IMR-90 (cell line): ENCODE data around the gene SOCS6. TPM values are rescaled to one million over a fixed set of nuclear protein-coding genes. Genes with fewer than 3 reads are reported as not detected.

Experiments
- ATAC-seq: fragments of 200-7000 bp; cut with Tn5 transposase; 2 replicates; pipeline ENCODE4 v1.9.1; 2020; ENCODE audit warnings: low read depth, mild to moderate bottlenecking, moderate library complexity
- BruUV-seq: library from RNA; stranded (reverse); fragments of 400-500 nt; replicated peaks from 2 replicates; lab custom pipeline; 2021; lab: Mats Ljungman, UMichigan
- CTCF ChIA-PET: fragments of 300-600 bp; formaldehyde crosslinking; extraction: SDS; loops from one replicate; lab custom pipeline; 2021; ENCODE audit warnings: antibody characterized with exemption; lab: Yijun Ruan, JAX
- POLR2A ChIA-PET: fragments of 300-600 bp; sonication (Branson Sonifier 250); formaldehyde crosslinking; loops from one replicate; lab custom pipeline; 2022; ENCODE audit warnings: antibody characterized with exemption; ENCODE audit not compliant: unreplicated experiment; lab: Charles Lee
- DNase-seq: peaks from one replicate; pipeline ENCODE4 v3.0.0; 2013
- H2AFZ ChIP-seq: replicated peaks from 2 replicates; pipeline ENCODE3; 2013; ENCODE audit warnings: low read length, mild to moderate bottlenecking; ENCODE audit not compliant: poor library complexity
- H2AK5ac ChIP-seq: 2 replicates; pipeline ENCODE4 v1.6.1; 2013; ENCODE audit warnings: low read depth, low read length, inconsistent platforms
- H2AK9ac ChIP-seq: replicated peaks from 2 replicates; pipeline ENCODE3; 2013; ENCODE audit warnings: mild to moderate bottlenecking, low read depth, low read length, moderate library complexity; ENCODE audit not compliant: poor library complexity
- H2BK120ac ChIP-seq: 2 replicates; pipeline ENCODE4 v1.6.1; 2013; ENCODE audit warnings: low read depth, low read length, inconsistent platforms
- H2BK15ac ChIP-seq: 3 replicates; pipeline ENCODE4 v1.6.1; 2013; ENCODE audit warnings: low read depth, low read length, inconsistent platforms
- H2BK20ac ChIP-seq: 2 replicates; pipeline ENCODE4 v1.6.1; 2013; ENCODE audit warnings: low read depth, mild to moderate bottlenecking, inconsistent platforms, low read length, moderate library complexity
- H2BK5ac ChIP-seq: 2 replicates; pipeline ENCODE4 v1.6.1; 2013; ENCODE audit warnings: mild to moderate bottlenecking, low read depth, low read length, inconsistent platforms; ENCODE audit not compliant: poor library complexity, severe bottlenecking
- H3K14ac ChIP-seq: replicated peaks from 2 replicates; pipeline ENCODE4 v1.6.1; 2013; ENCODE audit warnings: low read depth, low read length, inconsistent platforms
- H3K18ac ChIP-seq: 2 replicates; pipeline ENCODE4 v1.6.1; 2013; ENCODE audit warnings: low read depth, low read length, control low read depth
- H3K23ac ChIP-seq: 2 replicates; pipeline ENCODE4 v1.6.1; 2013; ENCODE audit warnings: low read depth, low read length, inconsistent platforms
- H3K27ac ChIP-seq: 2 replicates; pipeline ENCODE4 v1.5.1; 2013; ENCODE audit warnings: mild to moderate bottlenecking, control low read depth, low read length; ENCODE audit not compliant: insufficient read depth
- H3K27me3 ChIP-seq: 2 replicates; pipeline ENCODE4 v1.6.1; 2013; ENCODE audit warnings: low read length; ENCODE audit not compliant: control insufficient read depth, insufficient read depth
- H3K36me3 ChIP-seq: 2 replicates; pipeline ENCODE4 v1.6.1; 2013; ENCODE audit warnings: low read length, mixed read lengths; ENCODE audit not compliant: control insufficient read depth, insufficient read depth
- H3K4ac ChIP-seq: 2 replicates; pipeline ENCODE4 v1.6.1; 2013; ENCODE audit warnings: low read depth, low read length, inconsistent platforms
- H3K4me1 ChIP-seq: 2 replicates; pipeline ENCODE4 v1.6.1; 2013; ENCODE audit warnings: low read length, mixed read lengths; ENCODE audit not compliant: control insufficient read depth, insufficient read depth
- H3K4me2 ChIP-seq: 2 replicates; pipeline ENCODE4 v1.6.1; 2013; ENCODE audit warnings: low read depth, mild to moderate bottlenecking, control low read depth, low read length, moderate library complexity
- H3K4me3 ChIP-seq: 2 replicates; pipeline ENCODE4 v1.5.1; 2013; ENCODE audit warnings: low read depth, mild to moderate bottlenecking, control low read depth, low read length, moderate library complexity; ENCODE audit not compliant: insufficient read depth
- H3K56ac ChIP-seq: 2 replicates; pipeline ENCODE4 v1.6.1; 2013; ENCODE audit warnings: low read length, inconsistent platforms; ENCODE audit not compliant: insufficient read depth; ENCODE audit errors: extremely low read depth
- H3K79me1 ChIP-seq, 2 experiments: 2 replicates each; pipeline ENCODE4 v1.6.1; 2013; ENCODE audit warnings: low read length in 2 of 2, inconsistent platforms in 1 of 2, low read depth in 1 of 2
- H3K9ac ChIP-seq: 2 replicates; pipeline ENCODE4 v1.6.1; 2013; ENCODE audit warnings: low read depth, low read length, control low read depth
- H3K9me1 ChIP-seq: 2 replicates; pipeline ENCODE4 v1.6.1; 2013; ENCODE audit warnings: low read length, inconsistent platforms; ENCODE audit not compliant: insufficient read depth
- H3K9me3 ChIP-seq: 2 replicates; pipeline ENCODE4 v1.6.1; 2013; ENCODE audit warnings: low read length; ENCODE audit not compliant: control insufficient read depth, insufficient read depth
- H4K20me1 ChIP-seq: 2 replicates; pipeline ENCODE4 v1.6.1; 2013; ENCODE audit warnings: low read length, inconsistent platforms; ENCODE audit not compliant: insufficient read depth
- H4K5ac ChIP-seq: 2 replicates; pipeline ENCODE4 v1.6.1; 2013; ENCODE audit warnings: mild to moderate bottlenecking, low read depth, low read length, control low read depth
- H4K8ac ChIP-seq, 2 experiments: 2 replicates each; pipeline ENCODE4 v1.6.1; 2013; ENCODE audit warnings: low read depth in 2 of 2, low read length in 2 of 2, control low read depth in 1 of 2, inconsistent platforms in 1 of 2
- H4K91ac ChIP-seq: 2 replicates; pipeline ENCODE4 v1.6.1; 2013; ENCODE audit warnings: low read depth, low read length, inconsistent platforms; ENCODE audit not compliant: insufficient read depth
- USF2 ChIP-seq: fragments of 150-350 bp; IDR thresholded peaks from 2 replicates; pipeline ENCODE4 v1.6.1; 2017; ENCODE audit warnings: mild to moderate bottlenecking, antibody characterized with exemption, low read length, low read depth
- WGBS, 2 experiments: methylation state at CpG; one replicate each; pipeline versions ENCODE4 v1.1.5 to v1.1.7; 2013; ENCODE audit warnings: missing lambda C conversion rate in 2 of 2; ENCODE audit not compliant: insufficient read length in 1 of 2; ENCODE audit errors: extremely low coverage in 2 of 2; 5-methylcytosine and 5-hydroxymethylcytosine counted together
- dilution Hi-C: fragments of 300-500 bp; cut with HindIII; formaldehyde crosslinking; loops from one replicate; pipeline ENCODE4 v1.14.3; 2018; ENCODE audit warnings: low sequenced_read_pairs; ENCODE audit not compliant: unreplicated experiment
- in situ Hi-C: fragments of 300-500 bp; cut with MboI; formaldehyde crosslinking; loops from 3 replicates; pipeline ENCODE4 v1.14.3; 2019; ENCODE audit warnings: low sequenced_read_pairs, inconsistent platforms, mixed read lengths
- intact Hi-C: fragments of 100-400 bp; cut with micrococcal nuclease; formaldehyde crosslinking; loops from 2 replicates; pipeline ENCODE4 v1.10.0; 2022
- polyA plus RNA-seq, 3 experiments: library from polyadenylated mRNA; depleted of rRNA; stranded (reverse); fragments of >200 nt; gene quantifications; 2 replicates each; pipeline ENCODE4 v1.2.3, GENCODE V29; 2012; ENCODE audit warnings: low replicate concordance in 1 of 3
- total RNA-seq: library from RNA; depleted of rRNA; stranded (reverse); fragments of >200 nt; gene quantifications from 2 replicates; pipeline ENCODE4 v1.2.3, GENCODE V29; 2012

SOCS6 gene
- total and polyA plus RNA-seq, 2 of the 4 experiments (the other 2 are of a cell fraction), result 21.3 to 57.4 TPM

GRCh38 chr18:70359071-70359470, 70.2 kb downstream of the SOCS6 start:
- H3K27ac ChIP-seq, result no peak overlapping the region; the same call in 1 of the 2 replicates
- no peak for ATAC-seq

More at GRCh38 chr18:70359071-70359470, 70.2 kb downstream of the SOCS6 start:
- Histone ChIP-seq H3K4me2 (no peak overlapping the region), H4K8ac (peak overlapping the region in 1 of 2 experiments; percentile 46; a peak in 1 of 4 replicates), H3K36me3 (no peaks in the 10 kb centered on the region), H3K9me3 (no peaks in the 10 kb centered on the region), H3K23ac (no peak overlapping the region; the same call in 1 of the 2 replicates), H4K20me1 (no peaks in the 10 kb centered on the region), H2BK15ac (peak overlapping the region; percentile 96), H2BK20ac (peak overlapping the region; percentile 96), H3K27me3 (no peaks in the 10 kb centered on the region), H3K4me1 (peaks cover 3% of the 10 kb centered on the region; the same call in 1 of the 2 replicates), H3K4me3 (no peak overlapping the region), H2AK5ac (peak overlapping the region; percentile 99), H3K79me1 (0 out of 4 replicates have a peak, but pooled peaks cover 0 to 3% of the 10 kb centered on the region in 2 experiments), H4K5ac (no peak overlapping the region), H3K14ac (peak overlapping the region; percentile 77; the same call in 1 of the 2 replicates), H2BK120ac (peak overlapping the region; percentile 87), H2BK5ac (peak overlapping the region; percentile 68), H2AK9ac (peak overlapping the region; percentile 77), H3K9ac (no peak overlapping the region), H3K4ac (peak overlapping the region; percentile 89), H2AFZ (no peak overlapping the region), H3K9me1 (0 out of 2 replicates have a peak, but pooled peaks cover 3% of the 10 kb centered on the region), H4K91ac (peak overlapping the region; percentile 85), H3K56ac (no peak overlapping the region), H3K18ac (no peak overlapping the region)
- dilution Hi-C loops, result no loop called here
- no peak for DNase-seq
- BruUV-seq, result no TSS peak
- intact Hi-C loops, result no loop called here
- ChIA-PET POLR2A (no interaction called here), CTCF (no interaction called here)
- no peak for TF ChIP-seq USF2
- in situ Hi-C loops, result no loop called here
- no CpG with 5 or more reads among the region's 6 CpGs for WGBS, 2 experiments
